GM12878 (cell line): ENCODE measurements around the gene WFDC8. TPM values are rescaled to one million over a fixed set of nuclear protein-coding genes. Genes with fewer than 3 reads are reported as not detected.

Experiments used
- CHD2 ChIP-seq: IDR thresholded peaks from 2 replicates; pipeline ENCODE4 v1.6.1; 2011; ENCODE audit warnings: low read depth, low read length, improper control_type of control experiment, borderline replicate concordance
- POLR2AphosphoS5 ChIP-seq: IDR thresholded peaks from 2 replicates; pipeline ENCODE4 v1.6.1; 2011; ENCODE audit warnings: mild to moderate bottlenecking, low read length, inconsistent platforms
- RAD21 ChIP-seq: IDR thresholded peaks from 2 replicates; pipeline ENCODE4 v1.6.1; 2011; ENCODE audit warnings: mild to moderate bottlenecking, low read depth, low read length, moderate library complexity; ENCODE audit not compliant: insufficient read depth
- SUPT20H ChIP-seq: IDR thresholded peaks from 2 replicates; pipeline ENCODE4 v1.6.1; 2011; ENCODE audit warnings: low read depth, mild to moderate bottlenecking, low read length, moderate library complexity, borderline replicate concordance; ENCODE audit not compliant: control insufficient read depth
- USF2 ChIP-seq: IDR thresholded peaks from 2 replicates; pipeline ENCODE4 v1.6.1; 2011; ENCODE audit warnings: low read depth, low read length, improper control_type of control experiment, borderline replicate concordance
- ZBTB11 ChIP-seq: fragments of 450-650 bp; formaldehyde crosslinking; IDR thresholded peaks from 2 replicates; pipeline ENCODE4 v1.5.0; 2022; ENCODE audit warnings: mild to moderate bottlenecking, missing genetic modification characterization
- polyA plus RNA-seq, 11 experiments: library from polyadenylated mRNA; depleted of rRNA in 4 of 11; unstranded in 6 of 11; stranded (reverse) in 5 of 11; fragments of >200 nt; fragmentation: Nextera tagmentation in 4 of 11; fragmentation: Illumina TruSeq in 1 of 11; extraction: Ambion mirVana in 4 of 11; extraction: Trizol in 1 of 11; gene quantifications; 1 replicate in 1 of 11; 2 replicates in 10 of 11; pipeline versions ENCODE4 v1.2.1 to v1.2.3, GENCODE V29; 2011 to 2016; ENCODE audit warnings: inconsistent platforms in 2 of 11, missing spikeins in 2 of 11, low read depth in 1 of 11
- total RNA-seq, 4 experiments: library from RNA; depleted of rRNA in 3 of 4; stranded (reverse); fragments of >200 nt in 3 of 4; fragmentation: Illumina TruSeq in 1 of 4; extraction: Trizol in 1 of 4; gene quantifications; 2 replicates each; pipeline versions ENCODE4 v1.2.1 to v1.2.3, GENCODE V29; 2013 to 2021
- TF ChIP-seq, protein P1 (sequence below): fragments of 450-650 bp; IDR thresholded peaks from 2 replicates; pipeline ENCODE4 v1.6.1; 2017; ENCODE audit warnings: antibody characterized with exemption, mild to moderate bottlenecking, moderate library complexity

The WFDC8 gene
- total and polyA plus RNA-seq, 10 of the 15 experiments (the other 5 are each of a cell fraction or from before 2014, with no cell fraction given): not detected

DNA sequence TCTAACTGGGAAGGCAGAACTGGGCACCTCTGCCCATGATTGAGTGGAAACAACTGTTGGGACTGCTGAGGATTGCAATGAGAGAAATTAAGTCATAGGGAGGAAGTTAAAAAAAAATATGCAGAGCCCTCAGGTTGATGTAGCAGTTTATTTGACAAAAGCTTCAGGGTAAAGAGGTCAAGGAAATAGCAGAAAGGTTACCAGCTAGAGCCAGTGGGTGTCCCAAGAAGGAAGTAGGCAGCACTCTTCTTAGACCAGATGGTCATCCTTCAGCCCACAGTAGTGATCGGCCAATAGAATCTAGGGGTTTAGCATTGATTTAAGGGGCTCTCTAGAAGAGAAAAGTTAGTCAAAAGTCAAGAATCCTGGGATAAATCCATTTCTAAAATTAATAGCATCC, 28.7 kb upstream of the WFDC8 start (continued):
- TF ChIP-seq ZBTB11 (no peak), RAD21 (no peak), CHD2 (no peak), USF2 (no peak), POLR2AphosphoS5 (no peak), SUPT20H (no peak)
- TF ChIP-seq, protein P1, sequence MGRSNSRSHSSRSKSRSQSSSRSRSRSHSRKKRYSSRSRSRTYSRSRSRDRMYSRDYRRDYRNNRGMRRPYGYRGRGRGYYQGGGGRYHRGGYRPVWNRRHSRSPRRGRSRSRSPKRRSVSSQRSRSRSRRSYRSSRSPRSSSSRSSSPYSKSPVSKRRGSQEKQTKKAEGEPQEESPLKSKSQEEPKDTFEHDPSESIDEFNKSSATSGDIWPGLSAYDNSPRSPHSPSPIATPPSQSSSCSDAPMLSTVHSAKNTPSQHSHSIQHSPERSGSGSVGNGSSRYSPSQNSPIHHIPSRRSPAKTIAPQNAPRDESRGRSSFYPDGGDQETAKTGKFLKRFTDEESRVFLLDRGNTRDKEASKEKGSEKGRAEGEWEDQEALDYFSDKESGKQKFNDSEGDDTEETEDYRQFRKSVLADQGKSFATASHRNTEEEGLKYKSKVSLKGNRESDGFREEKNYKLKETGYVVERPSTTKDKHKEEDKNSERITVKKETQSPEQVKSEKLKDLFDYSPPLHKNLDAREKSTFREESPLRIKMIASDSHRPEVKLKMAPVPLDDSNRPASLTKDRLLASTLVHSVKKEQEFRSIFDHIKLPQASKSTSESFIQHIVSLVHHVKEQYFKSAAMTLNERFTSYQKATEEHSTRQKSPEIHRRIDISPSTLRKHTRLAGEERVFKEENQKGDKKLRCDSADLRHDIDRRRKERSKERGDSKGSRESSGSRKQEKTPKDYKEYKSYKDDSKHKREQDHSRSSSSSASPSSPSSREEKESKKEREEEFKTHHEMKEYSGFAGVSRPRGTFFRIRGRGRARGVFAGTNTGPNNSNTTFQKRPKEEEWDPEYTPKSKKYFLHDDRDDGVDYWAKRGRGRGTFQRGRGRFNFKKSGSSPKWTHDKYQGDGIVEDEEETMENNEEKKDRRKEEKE: no peak
- TF ChIP-seq, all 136 proteins: peak for 0
